Measurements from ENCODE around the gene UAP1L1. TPM values are rescaled to one million over a fixed set of nuclear protein-coding genes. Genes with fewer than 3 reads are reported as not detected.
A peak's percentile ranks its signal among the peaks of the same experiment; 100 is the strongest.

Gene UAP1L1
- total RNA-seq, 1 donor from 2014 or later = 3.2 TPM

DNA sequence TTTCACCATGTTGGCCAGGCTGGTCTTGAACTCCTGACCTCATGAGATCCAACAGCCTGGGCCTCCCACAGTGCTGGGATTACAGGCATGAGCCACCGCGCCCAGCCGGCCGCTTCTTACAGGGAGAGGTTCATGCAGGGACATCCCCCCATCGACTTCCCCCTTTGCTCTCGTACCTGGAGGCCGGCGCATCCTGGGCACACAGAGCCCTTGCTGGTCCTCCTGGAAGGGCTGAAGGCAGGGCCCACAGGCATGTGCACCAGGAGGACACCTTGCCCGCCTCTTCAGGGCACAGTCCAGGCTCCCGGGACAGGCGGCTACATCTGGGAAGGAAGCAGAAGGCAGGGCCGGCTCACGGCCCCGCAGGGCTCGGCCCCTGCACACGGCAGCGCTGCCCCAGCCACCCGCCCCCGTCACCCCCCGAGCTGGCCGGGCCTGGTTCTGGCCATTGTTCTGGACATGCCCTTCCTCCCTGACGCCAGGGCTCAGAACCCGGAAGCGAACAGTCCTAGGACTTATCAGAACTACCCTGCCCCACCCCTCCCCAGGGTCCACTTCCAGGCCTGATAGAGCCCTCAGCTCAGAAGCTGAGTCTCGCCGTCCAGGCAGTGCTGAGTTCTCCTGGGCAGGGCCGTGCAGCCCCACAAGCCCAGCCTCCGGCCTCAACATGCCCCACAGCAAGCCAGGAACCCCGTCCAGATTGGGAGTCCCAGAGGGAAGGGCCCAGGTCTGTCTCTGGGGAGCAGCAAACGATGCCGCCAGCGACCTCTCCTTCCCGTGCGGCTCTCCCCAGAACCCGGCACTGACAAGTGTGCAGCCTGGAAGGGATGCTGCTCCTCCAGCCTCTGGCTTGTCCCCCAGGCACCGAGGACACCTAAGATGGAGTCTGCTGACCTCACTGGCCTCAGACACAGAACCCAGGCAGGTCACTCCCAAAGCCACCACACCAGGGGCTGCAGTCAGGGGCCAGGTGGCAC lies 34.3 kb upstream of the UAP1L1 start:
- H3K36me3 Mint-ChIP-seq (ENCODE audit: low read depth, unreplicated experiment) = no peaks in the 10 kb centered on the region
- H3K27me3 Mint-ChIP-seq (ENCODE audit: unreplicated experiment) = peaks cover 3% of the 10 kb centered on the region
- TF ChIP-seq, protein P1, sequence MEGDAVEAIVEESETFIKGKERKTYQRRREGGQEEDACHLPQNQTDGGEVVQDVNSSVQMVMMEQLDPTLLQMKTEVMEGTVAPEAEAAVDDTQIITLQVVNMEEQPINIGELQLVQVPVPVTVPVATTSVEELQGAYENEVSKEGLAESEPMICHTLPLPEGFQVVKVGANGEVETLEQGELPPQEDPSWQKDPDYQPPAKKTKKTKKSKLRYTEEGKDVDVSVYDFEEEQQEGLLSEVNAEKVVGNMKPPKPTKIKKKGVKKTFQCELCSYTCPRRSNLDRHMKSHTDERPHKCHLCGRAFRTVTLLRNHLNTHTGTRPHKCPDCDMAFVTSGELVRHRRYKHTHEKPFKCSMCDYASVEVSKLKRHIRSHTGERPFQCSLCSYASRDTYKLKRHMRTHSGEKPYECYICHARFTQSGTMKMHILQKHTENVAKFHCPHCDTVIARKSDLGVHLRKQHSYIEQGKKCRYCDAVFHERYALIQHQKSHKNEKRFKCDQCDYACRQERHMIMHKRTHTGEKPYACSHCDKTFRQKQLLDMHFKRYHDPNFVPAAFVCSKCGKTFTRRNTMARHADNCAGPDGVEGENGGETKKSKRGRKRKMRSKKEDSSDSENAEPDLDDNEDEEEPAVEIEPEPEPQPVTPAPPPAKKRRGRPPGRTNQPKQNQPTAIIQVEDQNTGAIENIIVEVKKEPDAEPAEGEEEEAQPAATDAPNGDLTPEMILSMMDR (IDR thresholded peaks at IDR 0.05; ENCODE audit: unreplicated experiment) = no peak
- DNase-seq (ENCODE audit: low spot score) = no peak
- H3K4me1 Mint-ChIP-seq (ENCODE audit: unreplicated experiment) = peaks cover 4% of the 10 kb centered on the region
- no peak overlapping the region for H3K4me3 Mint-ChIP-seq (ENCODE audit: unreplicated experiment)
- no peaks in the 10 kb centered on the region for H3K9me3 Mint-ChIP-seq (ENCODE audit: unreplicated experiment)
- no peak overlapping the region for H3K27ac Mint-ChIP-seq (ENCODE audit: unreplicated experiment)

DNA sequence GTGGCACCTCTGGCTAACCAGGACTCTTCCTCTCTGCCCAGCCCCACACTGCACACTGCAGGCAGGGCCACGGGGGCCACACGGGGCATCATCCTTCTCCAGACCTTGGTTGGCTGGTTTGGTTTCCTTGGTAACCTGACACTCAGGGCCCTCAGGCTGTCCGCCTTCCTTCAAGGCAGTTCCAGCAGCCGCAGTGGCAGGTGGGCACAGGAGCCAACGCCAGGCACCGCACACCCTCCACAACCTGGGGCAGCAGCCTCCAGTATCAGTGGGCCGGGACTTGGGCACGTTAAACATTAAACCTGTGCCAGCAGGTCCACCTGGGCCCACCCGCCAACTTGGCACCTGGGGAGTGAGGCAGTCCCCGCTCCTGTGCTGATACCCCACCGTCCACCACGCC lies 33.3 kb upstream of the UAP1L1 start:
- Mint-ChIP-seq H3K36me3 (ENCODE audit: low read depth, unreplicated experiment) (no peaks in the 10 kb centered on the region), H3K9me3 (ENCODE audit: unreplicated experiment) (no peaks in the 10 kb centered on the region), H3K4me3 (ENCODE audit: unreplicated experiment) (no peak overlapping the region), H3K27me3 (ENCODE audit: unreplicated experiment) (peaks cover 3% of the 10 kb centered on the region), H3K27ac (ENCODE audit: unreplicated experiment) (no peak overlapping the region), H3K4me1 (ENCODE audit: unreplicated experiment) (peaks cover 4% of the 10 kb centered on the region)
- TF ChIP-seq, protein P1 (IDR thresholded peaks at IDR 0.05; ENCODE audit: unreplicated experiment) = no peak
- no peak for DNase-seq (ENCODE audit: low spot score)

DNA sequence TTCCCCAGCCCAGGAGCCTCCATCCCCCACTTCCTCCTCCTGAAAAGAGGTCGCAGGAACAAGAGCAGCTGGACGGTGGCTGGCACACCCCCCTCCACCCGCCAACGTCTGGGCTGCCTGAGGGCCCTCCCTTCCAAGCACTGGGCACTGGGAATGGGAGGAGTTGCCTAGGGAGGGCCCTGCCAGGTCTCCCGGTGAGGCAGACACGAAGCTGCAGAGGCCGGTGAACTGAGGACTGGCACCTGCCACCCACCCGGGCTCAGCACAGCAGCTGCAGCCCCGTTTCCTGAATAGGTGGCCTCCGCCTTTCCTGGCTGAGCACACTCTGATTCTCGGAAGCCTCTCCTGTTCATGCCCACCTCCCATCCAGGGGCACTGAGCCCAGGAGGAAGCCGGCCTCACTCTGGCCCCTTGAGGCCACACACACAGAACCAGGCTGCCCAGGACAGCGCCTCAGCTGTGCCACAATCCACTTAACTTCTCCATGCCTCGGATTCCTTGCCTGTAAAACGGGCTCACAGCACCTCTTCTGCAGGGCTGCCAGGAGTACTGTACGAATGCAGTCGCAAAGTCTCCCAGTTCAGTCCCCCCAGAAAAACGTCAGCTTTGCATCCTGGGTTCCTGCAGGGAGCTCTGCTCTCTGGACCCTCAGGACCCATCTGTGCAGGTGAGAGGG lies 32.7 kb upstream of the UAP1L1 start:
- Mint-ChIP-seq H3K4me1 (ENCODE audit: unreplicated experiment) (peaks cover 4% of the 10 kb centered on the region), H3K36me3 (ENCODE audit: low read depth, unreplicated experiment) (no peaks in the 10 kb centered on the region), H3K9me3 (ENCODE audit: unreplicated experiment) (no peaks in the 10 kb centered on the region), H3K27me3 (ENCODE audit: unreplicated experiment) (peaks cover 5% of the 10 kb centered on the region), H3K27ac (ENCODE audit: unreplicated experiment) (no peak overlapping the region), H3K4me3 (ENCODE audit: unreplicated experiment) (peak overlapping the region; percentile 86)
- no peak for DNase-seq (ENCODE audit: low spot score)
- TF ChIP-seq, protein P1 (IDR thresholded peaks at IDR 0.05; ENCODE audit: unreplicated experiment) = no peak

DNA sequence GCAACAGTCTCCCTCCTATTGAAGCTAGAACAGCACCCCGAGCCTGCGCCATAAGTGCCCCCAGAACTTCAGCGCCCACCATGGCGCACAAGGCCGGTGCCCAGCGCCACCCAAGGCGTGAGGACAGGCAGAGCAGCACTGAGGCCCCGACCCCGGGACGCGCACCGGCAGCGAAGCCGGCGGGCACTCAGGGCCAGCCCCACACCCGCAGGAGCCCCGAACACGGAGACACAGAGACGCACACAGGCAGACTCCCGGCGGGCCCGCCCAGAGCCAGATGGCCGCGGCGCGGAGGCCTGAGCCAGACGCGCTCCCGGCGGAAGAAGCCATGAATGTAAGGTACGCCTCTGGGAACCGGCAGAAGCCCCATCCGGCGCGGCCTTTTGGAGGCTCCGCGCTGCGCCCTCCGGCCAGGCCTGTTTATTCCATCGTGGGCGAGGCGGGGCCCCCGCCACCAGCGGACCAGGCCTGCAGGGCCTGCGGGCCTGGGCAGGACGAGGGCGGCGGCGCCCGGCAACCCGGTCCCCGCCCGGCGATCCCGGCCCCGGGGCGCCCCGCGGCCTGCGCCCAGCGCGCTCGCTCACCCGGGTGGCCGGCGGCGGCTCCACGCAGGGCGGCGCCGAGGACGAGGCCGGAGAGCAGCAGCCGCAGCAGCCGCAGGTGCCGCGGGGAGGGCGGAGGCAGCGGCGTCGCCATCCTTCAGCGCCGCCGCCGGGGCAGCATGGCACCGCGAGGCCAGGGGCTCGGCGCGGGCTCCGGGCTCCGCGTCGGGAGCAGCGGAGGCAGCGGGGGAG lies 31.8 kb upstream of the UAP1L1 start:
- peaks cover 5% of the 10 kb centered on the region for H3K27me3 Mint-ChIP-seq (ENCODE audit: unreplicated experiment)
- no peaks in the 10 kb centered on the region for H3K36me3 Mint-ChIP-seq (ENCODE audit: low read depth, unreplicated experiment)
- H3K4me3 Mint-ChIP-seq (ENCODE audit: unreplicated experiment) = peak overlapping the region; percentile 86
- TF ChIP-seq, protein P1 (IDR thresholded peaks at IDR 0.05; ENCODE audit: unreplicated experiment) = no peak
- no peak overlapping the region for H3K27ac Mint-ChIP-seq (ENCODE audit: unreplicated experiment)
- H3K9me3 Mint-ChIP-seq (ENCODE audit: unreplicated experiment) = no peaks in the 10 kb centered on the region
- DNase-seq (ENCODE audit: low spot score) = peak; percentile 55
- H3K4me1 Mint-ChIP-seq (ENCODE audit: unreplicated experiment) = peaks cover 4% of the 10 kb centered on the region
